Activated CD8-positive, alpha-beta T cell treated with anti-CD3 and anti-CD28 coated beads, Interleukin-2, amount 10 ng/mL, durations not matched to agents 7 days and 5 days (primary cell): Measurements from ENCODE around the gene CDHR5. TPM values are rescaled to one million over a fixed set of nuclear protein-coding genes. Genes with fewer than 3 reads are reported as not detected.

Experiments used
- ATAC-seq: fragments of 150-1000 bp; cut with Tn5 transposase; one replicate; pipeline ENCODE4 v1.10.0; 2021; ENCODE audit warnings: moderate library complexity
- CTCF ChIA-PET: fragments of 350-600 bp; sonication (Branson Sonifier 250); formaldehyde crosslinking; loops from one replicate; lab custom pipeline; 2021; ENCODE audit warnings: antibody characterized with exemption; lab: Charles Lee
- POLR2A ChIA-PET: fragments of 350-600 bp; sonication (Branson Sonifier 250); formaldehyde crosslinking; loops from one replicate; lab custom pipeline; 2021; ENCODE audit warnings: antibody characterized with exemption; lab: Charles Lee
- DNase-seq: peaks from one replicate; pipeline ENCODE4 v3.0.0-alpha.2; 2020
- H3K27ac Mint-ChIP-seq: one replicate; pipeline ENCODE4 v1.8.0; 2021; ENCODE audit warnings: mild to moderate bottlenecking, mixed read lengths
- H3K27me3 Mint-ChIP-seq: one replicate; pipeline ENCODE4 v1.8.0; 2021; ENCODE audit warnings: low read depth, mixed read lengths
- H3K36me3 Mint-ChIP-seq: one replicate; pipeline ENCODE4 v1.8.0; 2021; ENCODE audit warnings: low read depth, mixed read lengths
- H3K4me1 Mint-ChIP-seq: one replicate; pipeline ENCODE4 v1.8.0; 2021; ENCODE audit warnings: low read depth, mixed read lengths
- H3K4me3 Mint-ChIP-seq: one replicate; pipeline ENCODE4 v1.8.0; 2021; ENCODE audit warnings: mild to moderate bottlenecking, mixed read lengths
- H3K9me3 Mint-ChIP-seq: one replicate; pipeline ENCODE4 v1.8.0; 2022; ENCODE audit warnings: mixed read lengths; ENCODE audit not compliant: insufficient read depth
- total RNA-seq, 2 experiments: library from RNA; stranded (reverse); gene quantifications; one replicate each; pipeline ENCODE4 v1.2.3, GENCODE V29; 2021

Gene CDHR5, protein sequence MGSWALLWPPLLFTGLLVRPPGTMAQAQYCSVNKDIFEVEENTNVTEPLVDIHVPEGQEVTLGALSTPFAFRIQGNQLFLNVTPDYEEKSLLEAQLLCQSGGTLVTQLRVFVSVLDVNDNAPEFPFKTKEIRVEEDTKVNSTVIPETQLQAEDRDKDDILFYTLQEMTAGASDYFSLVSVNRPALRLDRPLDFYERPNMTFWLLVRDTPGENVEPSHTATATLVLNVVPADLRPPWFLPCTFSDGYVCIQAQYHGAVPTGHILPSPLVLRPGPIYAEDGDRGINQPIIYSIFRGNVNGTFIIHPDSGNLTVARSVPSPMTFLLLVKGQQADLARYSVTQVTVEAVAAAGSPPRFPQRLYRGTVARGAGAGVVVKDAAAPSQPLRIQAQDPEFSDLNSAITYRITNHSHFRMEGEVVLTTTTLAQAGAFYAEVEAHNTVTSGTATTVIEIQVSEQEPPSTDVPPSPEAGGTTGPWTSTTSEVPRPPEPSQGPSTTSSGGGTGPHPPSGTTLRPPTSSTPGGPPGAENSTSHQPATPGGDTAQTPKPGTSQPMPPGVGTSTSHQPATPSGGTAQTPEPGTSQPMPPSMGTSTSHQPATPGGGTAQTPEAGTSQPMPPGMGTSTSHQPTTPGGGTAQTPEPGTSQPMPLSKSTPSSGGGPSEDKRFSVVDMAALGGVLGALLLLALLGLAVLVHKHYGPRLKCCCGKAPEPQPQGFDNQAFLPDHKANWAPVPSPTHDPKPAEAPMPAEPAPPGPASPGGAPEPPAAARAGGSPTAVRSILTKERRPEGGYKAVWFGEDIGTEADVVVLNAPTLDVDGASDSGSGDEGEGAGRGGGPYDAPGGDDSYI
- not detected for total RNA-seq

DNA sequence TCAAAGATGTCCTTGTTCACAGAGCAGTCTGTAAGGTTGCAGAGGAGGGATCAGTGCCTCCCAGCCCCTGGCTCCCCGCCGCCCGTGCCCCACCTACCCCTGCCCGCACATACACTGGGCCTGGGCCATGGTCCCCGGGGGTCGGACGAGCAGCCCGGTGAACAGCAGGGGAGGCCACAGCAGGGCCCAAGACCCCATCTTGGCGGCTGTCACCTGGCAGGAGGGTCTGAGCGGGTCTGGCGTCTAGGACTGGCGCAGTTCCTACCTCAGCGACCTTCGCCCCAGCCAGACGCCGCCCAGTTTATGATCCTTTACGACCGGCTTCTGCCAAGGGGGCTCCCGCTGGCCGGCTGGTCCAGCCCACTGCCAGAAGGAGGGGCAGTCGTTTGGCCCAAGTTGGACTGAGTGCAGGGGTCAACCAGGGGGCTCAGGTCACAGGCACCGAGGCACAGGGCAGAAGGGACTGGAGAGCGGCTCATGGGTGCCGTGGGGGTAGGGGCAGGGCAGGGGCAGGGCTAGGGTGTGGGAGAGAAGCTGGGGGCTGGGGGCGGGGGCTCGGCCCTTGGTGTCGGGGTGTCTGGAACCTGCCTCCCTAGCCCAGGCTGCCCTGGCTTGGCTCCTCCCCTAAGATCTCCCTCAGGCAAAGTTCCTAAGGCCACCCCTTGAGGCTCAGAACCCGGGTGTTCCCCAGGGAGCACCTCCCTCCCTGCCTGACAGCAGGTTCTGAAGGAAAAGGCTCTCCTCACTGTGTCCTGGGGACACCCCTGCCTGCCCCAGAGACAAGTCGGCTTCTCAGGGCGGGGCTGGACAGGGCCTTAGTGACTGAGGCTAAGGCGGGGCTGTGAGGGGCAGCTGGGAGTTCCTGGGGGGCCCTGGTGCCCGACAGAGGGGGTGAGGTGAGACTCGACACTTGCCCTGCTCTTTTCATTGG is at the start of gene CDHR5:
TSS of gene CDHR5 (minus strand) at position 251 of the 931 bp plus-strand sequence. CDS start at position 198, 53 bp downstream.
- H3K4me1 Mint-ChIP-seq = peaks cover 21% of the 10 kb centered on the region
- no peak within 1 kb of the TSS for H3K27ac Mint-ChIP-seq
- no peaks in the 10 kb centered on the region for H3K9me3 Mint-ChIP-seq
- ATAC-seq (no peak), DNase-seq (no peak)
- H3K27me3 Mint-ChIP-seq = peaks cover 11% of the 10 kb centered on the region
- no peaks in the 10 kb centered on the region for H3K36me3 Mint-ChIP-seq
- ChIA-PET CTCF (no interaction called here), POLR2A (interaction anchor here (1.3 kb wide), 1 partner anchor 11 kb away, joined by 3 read pairs; no protein-coding TSS in a partner anchor)
- no peak within 1 kb of the TSS for H3K4me3 Mint-ChIP-seq

DNA sequence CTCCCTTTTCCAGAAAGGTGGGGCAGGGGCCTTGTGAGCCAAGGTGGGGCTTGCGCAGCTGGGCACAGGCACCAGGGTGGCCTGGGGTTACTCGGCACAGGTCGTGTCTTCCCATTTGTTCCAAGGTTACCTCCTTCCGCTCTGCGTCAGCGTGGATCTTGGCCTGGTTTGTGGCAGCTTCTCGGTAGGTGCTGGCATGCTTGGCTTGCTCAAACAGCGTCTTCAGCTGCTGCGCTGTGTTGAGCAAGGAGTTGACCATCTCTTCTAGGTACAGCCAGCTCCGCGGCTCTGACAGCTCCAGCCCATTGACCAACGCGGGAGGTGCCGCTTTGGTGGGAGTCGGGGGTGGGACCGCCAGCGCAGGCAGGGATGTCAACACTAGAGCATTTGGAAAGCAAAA is 49.7 kb upstream of the CDHR5 start:
- DNase-seq = no peak
- Mint-ChIP-seq H3K4me3 (no peak overlapping the region), H3K9me3 (no peaks in the 10 kb centered on the region), H3K27me3 (no peaks in the 10 kb centered on the region), H3K36me3 (peaks cover 28% of the 10 kb centered on the region), H3K4me1 (no peaks in the 10 kb centered on the region), H3K27ac (no peak overlapping the region)
- ChIA-PET POLR2A (no interaction called here), CTCF (interaction anchor here (0.9 to 2.3 kb wide), 5 partner anchors 9 to 53 kb away, joined by 3 to 8 read pairs (median 4); partner anchors contain the start of gene TMEM80)
- no peak for ATAC-seq

DNA sequence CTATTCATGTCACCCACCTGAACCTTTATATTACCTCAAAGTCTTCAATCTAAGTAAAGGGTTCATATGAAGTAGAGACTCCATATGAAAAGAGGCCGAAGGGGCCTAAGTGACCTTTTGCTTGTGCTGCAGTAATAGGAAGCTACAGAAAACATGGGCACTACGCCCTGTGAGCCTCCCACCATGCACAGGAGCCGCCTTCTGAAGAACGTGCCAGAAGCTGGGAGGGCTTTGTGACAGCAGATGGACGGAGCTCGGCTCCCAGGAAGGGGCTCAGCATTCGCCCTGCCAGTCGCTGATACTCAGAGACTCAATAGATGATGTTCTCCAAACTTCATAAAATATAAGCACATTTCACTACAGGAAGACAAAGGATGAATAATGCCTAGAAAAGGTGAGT is 49.1 kb upstream of the CDHR5 start:
- Mint-ChIP-seq H3K4me3 (no peak overlapping the region), H3K9me3 (no peaks in the 10 kb centered on the region), H3K27ac (no peak overlapping the region), H3K36me3 (peaks cover 28% of the 10 kb centered on the region), H3K4me1 (no peaks in the 10 kb centered on the region), H3K27me3 (no peaks in the 10 kb centered on the region)
- ATAC-seq = no peak
- POLR2A ChIA-PET = no interaction called here
- CTCF ChIA-PET = interaction anchor here (0.9 to 2.3 kb wide), 6 partner anchors 9 to 53 kb away, joined by 3 to 8 read pairs (median 4); partner anchors contain the start of gene TMEM80
- DNase-seq = no peak

DNA sequence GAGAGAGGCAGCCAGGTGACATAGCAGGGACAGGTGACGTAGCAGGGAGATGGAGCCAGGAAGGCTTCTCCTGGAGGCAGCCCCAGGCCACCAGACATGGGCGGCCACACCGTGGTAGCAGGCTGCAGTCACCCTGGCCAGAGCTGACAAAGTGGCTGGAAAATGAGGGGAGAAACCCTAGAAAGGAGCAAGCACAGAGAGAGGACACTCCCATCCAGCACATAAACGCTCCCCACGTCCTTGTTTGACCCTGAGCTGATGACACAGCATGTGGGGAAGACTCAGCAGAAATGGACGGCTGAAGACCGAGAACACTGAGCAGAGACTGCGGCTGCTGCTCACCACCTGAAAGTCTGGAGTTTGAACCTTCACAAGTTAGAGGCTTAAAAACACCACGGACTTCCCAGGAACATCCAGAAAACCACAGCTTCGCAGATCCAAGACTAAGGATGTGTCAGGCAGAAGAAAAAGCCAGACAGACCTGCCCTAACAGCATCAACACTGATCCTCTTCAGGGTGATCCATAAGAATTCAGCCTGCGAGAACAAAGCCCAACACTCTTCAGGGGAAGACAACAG is 41.0 kb upstream of the CDHR5 start:
- Mint-ChIP-seq H3K27ac (no peak overlapping the region), H3K4me3 (no peak overlapping the region), H3K9me3 (no peaks in the 10 kb centered on the region), H3K27me3 (no peaks in the 10 kb centered on the region), H3K36me3 (peaks cover 17% of the 10 kb centered on the region), H3K4me1 (peaks cover 5% of the 10 kb centered on the region)
- ATAC-seq (no peak), DNase-seq (no peak)
- CTCF ChIA-PET = interaction anchor here (0.9 to 1.0 kb wide), 2 partner anchors 8 to 57 kb away, joined by 3 to 4 read pairs; no protein-coding TSS in a partner anchor
- POLR2A ChIA-PET = no interaction called here

DNA sequence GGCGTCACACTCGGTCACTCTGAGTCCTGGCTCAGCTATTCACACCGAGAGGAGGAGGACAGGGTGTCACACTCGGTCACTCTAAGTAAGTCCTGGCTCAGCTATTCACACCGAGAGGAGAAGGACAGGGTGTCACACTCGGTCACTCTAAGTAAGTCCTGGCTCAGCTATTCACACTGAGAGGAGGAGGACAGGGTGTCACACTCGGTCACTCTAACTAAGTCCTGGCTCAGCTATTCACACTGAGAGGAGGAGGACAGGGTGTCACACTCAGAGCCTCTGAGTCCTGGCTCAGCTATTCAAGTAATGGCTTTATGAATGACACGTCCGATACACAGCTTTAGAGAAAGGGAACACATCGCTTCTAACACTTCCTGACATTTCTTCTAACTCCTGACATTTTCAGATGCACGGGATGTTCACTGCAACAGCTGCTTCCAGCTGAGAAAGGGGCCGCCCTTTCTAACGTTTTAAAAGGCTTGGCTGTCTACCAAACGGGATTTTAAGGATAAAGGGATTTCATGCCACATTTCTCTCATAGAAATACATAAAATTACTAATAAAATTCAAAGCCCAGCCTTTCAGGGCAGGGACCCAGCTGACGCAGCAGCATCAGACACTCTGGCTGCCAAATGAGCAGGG is 40.4 kb upstream of the CDHR5 start:
- peaks cover 17% of the 10 kb centered on the region for H3K36me3 Mint-ChIP-seq
- POLR2A ChIA-PET = no interaction called here
- CTCF ChIA-PET = interaction anchor here (0.9 to 1.0 kb wide), 2 partner anchors 9 to 57 kb away, joined by 3 to 4 read pairs; no protein-coding TSS in a partner anchor
- H3K4me1 Mint-ChIP-seq = peaks cover 5% of the 10 kb centered on the region
- H3K9me3 Mint-ChIP-seq = no peaks in the 10 kb centered on the region
- DNase-seq (no peak), ATAC-seq (no peak)
- no peaks in the 10 kb centered on the region for H3K27me3 Mint-ChIP-seq
- H3K4me3 Mint-ChIP-seq = no peak overlapping the region
- no peak overlapping the region for H3K27ac Mint-ChIP-seq

DNA sequence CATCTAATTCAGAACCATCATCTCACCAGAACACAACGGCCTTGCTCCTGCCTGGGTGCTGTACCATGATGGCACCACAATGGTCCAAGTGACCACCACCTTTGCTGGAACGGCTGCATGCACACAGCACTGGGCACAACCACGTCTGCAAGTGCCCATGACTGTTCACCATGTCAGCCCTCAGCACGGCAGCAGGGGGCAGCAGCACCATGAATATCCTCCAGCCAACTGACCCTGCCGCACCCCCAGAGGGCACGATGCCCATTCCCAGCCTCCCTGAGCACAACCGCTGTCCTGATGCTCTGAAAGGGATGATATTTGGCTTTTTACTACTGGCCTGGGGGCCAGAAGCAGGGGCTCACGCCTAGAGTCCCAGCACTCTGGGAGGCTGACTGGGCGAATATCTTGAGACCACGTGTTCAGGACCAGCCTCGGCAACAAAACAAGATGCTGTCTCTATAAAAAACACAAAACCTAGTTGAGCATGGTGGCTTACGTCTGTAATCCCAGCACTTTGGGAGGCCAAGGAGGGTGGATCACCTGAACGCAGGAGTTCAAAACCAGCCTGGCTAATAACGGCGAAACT is 38.0 kb upstream of the CDHR5 start:
- Mint-ChIP-seq H3K4me1 (peaks cover 5% of the 10 kb centered on the region), H3K9me3 (no peaks in the 10 kb centered on the region), H3K4me3 (no peak overlapping the region), H3K36me3 (peaks cover 13% of the 10 kb centered on the region), H3K27me3 (no peaks in the 10 kb centered on the region), H3K27ac (no peak overlapping the region)
- ChIA-PET POLR2A (no interaction called here), CTCF (interaction anchor here (0.6 to 2.2 kb wide), 9 partner anchors 11 to 113 kb away, joined by 3 to 8 read pairs (median 4); partner anchors contain the start of gene TALDO1)
- DNase-seq (peak; percentile 54), ATAC-seq (peak; percentile 74)

DNA sequence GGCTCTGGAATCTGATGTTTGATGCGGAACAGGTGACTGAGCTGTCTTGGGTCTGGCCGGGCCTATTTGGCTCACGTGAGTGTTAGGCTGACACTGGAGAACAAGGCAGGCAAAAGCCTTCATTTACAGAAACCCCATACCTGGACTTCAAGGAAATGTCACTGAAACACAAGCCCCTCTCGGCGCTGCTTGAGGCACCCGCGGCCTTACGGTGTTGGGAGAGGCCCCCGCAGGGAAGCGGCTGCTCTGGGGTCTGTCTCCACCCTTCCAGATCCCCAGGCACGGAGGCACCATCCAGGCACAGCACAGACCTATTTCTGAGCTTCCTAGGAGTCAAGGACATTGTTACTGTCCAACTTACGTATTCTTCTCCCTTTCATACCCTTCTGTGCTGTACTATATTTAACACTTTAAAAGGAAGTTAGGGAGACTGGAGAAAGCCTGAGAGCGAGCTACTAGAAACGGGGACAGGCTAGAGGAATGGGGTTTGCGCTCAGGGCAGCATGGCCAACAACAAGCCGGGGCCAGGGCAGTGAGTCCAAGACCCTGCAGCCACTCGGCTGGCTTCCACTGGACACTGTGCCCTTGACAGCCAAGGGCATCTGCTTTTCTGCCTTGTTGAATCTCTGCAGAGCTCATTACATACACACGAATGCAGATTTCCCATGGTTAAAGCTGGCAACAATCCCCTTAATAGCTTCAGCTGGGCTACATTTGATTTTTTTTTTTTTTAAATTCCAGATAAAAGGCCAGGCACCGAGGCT is 36.1 kb upstream of the CDHR5 start:
- DNase-seq (no peak), ATAC-seq (no peak)
- Mint-ChIP-seq H3K27ac (no peak overlapping the region), H3K27me3 (no peaks in the 10 kb centered on the region), H3K4me1 (peaks cover 5% of the 10 kb centered on the region), H3K4me3 (no peak overlapping the region), H3K9me3 (no peaks in the 10 kb centered on the region), H3K36me3 (peaks cover 10% of the 10 kb centered on the region)
- POLR2A ChIA-PET = interaction anchor here (1.0 kb wide), 1 partner anchor 72 kb away, joined by 3 read pairs; no protein-coding TSS in a partner anchor
- CTCF ChIA-PET = interaction anchor here (1.1 kb wide), 1 partner anchor 62 kb away, joined by 3 read pairs; no protein-coding TSS in a partner anchor

DNA sequence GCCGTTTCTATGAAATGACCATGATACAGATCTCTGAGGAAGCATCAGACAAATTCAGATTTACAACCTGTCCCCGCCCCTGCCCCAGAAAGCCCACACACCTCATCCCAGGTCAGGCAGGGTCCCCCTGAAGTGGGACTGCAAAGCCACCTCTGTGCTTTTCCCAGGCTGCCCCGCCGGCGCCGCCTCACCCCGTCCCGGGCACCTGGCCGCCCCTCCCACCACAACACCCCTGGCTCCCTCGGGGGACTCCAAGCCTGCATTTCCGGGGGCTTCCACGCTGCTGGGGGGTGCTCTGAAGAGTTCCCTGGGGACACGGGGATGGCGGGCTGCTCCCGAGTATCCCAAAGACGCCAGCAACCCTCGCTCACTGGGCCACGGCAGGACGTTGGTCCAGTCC is 35.5 kb upstream of the CDHR5 start:
- ChIA-PET CTCF (no interaction called here), POLR2A (interaction anchor here (1.0 kb wide), 1 partner anchor 71 kb away, joined by 3 read pairs; no protein-coding TSS in a partner anchor)
- Mint-ChIP-seq H3K9me3 (no peaks in the 10 kb centered on the region), H3K4me1 (peaks cover 5% of the 10 kb centered on the region), H3K4me3 (no peak overlapping the region), H3K27ac (no peak overlapping the region), H3K36me3 (peaks cover 9% of the 10 kb centered on the region), H3K27me3 (no peaks in the 10 kb centered on the region)
- ATAC-seq (no peak), DNase-seq (no peak)

DNA sequence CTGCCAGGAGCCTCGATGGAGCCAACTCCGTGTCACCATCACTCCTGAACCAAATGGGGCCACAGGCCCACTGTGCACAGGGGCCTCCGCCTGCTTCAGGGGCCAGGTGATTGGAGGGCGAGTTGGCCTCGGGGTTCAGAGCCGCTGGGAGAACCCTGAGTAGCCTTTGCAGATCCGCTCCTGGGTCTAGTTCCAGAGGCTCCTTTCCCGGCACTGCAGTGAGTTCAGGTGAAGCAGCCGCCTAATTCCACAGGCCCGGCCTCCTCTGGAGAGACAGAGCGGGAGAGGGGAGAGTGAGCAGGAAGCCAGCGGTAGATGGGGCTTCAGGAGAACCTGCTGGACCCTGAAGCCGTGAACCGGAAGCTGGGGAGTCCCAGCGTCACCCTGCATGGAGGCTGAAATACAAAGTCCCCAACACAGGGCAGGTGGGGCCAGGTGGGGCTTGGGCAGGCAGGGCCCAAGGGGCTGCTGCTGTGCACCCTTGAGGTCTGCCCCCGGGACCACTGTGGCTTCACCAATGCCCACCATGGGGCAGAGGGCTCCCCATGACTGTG is 34.9 kb upstream of the CDHR5 start:
- ChIA-PET POLR2A (interaction anchor here (0.7 kb wide), 1 partner anchor 329 kb away, joined by 5 read pairs; no protein-coding TSS in a partner anchor), CTCF (no interaction called here)
- H3K36me3 Mint-ChIP-seq = peaks cover 10% of the 10 kb centered on the region
- H3K4me1 Mint-ChIP-seq = peaks cover 5% of the 10 kb centered on the region
- no peak overlapping the region for H3K27ac Mint-ChIP-seq
- no peaks in the 10 kb centered on the region for H3K9me3 Mint-ChIP-seq
- DNase-seq = no peak
- H3K4me3 Mint-ChIP-seq = no peak overlapping the region
- no peak for ATAC-seq
- no peaks in the 10 kb centered on the region for H3K27me3 Mint-ChIP-seq
